HEK293 (cell line): Measurements from ENCODE around the gene CD180.

Experiments used
- CTCF ChIA-PET: fragments of 350-600 bp; formaldehyde crosslinking; extraction: SDS; loops from one replicate; lab custom pipeline; 2021; ENCODE audit warnings: antibody characterized with exemption; lab: Yijun Ruan, JAX
- POLR2A ChIA-PET: fragments of 300-600 bp; formaldehyde crosslinking; extraction: SDS; loops from one replicate; lab custom pipeline; 2020; ENCODE audit warnings: antibody characterized with exemption, inconsistent platforms; lab: Yijun Ruan, JAX
- H3K27ac ChIP-seq: fragments of 200-500 bp; sonication (Bioruptor generic); 2 replicates; pipeline ENCODE4 v1.5.1; 2014; ENCODE audit warnings: low read depth, low read length, control low read depth, inconsistent platforms; ENCODE audit errors: extremely low read depth
- H3K36me3 ChIP-seq, 2 experiments: fragments of 200-500 bp in 1 of 2; sonication (Bioruptor generic) in 1 of 2; 1 replicate in 1 of 2; 2 replicates in 1 of 2; pipeline ENCODE4 v1.5.1; 2014 to 2017; ENCODE audit warnings: inconsistent platforms in 2 of 2, low read length in 2 of 2; ENCODE audit not compliant: control insufficient read depth in 2 of 2, insufficient read depth in 1 of 2
- H3K4me1 ChIP-seq: fragments of 200-500 bp; sonication (Bioruptor generic); 2 replicates; pipeline ENCODE4 v1.5.1; 2014; ENCODE audit warnings: mild to moderate bottlenecking, low read length, inconsistent platforms; ENCODE audit not compliant: control insufficient read depth, insufficient read depth
- H3K4me3 ChIP-seq: 2 replicates; pipeline ENCODE4 v1.5.1; 2011; ENCODE audit warnings: low read depth, mild to moderate bottlenecking, control low read depth, low read length, moderate library complexity
- H3K9me3 ChIP-seq: fragments of 200-500 bp; sonication (Bioruptor generic); 2 replicates; pipeline ENCODE4 v1.5.1; 2014; ENCODE audit warnings: low read depth, low read length, inconsistent platforms; ENCODE audit not compliant: control insufficient read depth, insufficient read depth
- BCL11A ChIP-seq: fragments of 450-650 bp; formaldehyde crosslinking; IDR thresholded peaks from 2 replicates; pipeline ENCODE4 v1.5.1; 2016; ENCODE audit warnings: low read depth, missing biosample characterization, missing genetic modification characterization
- GLI4 ChIP-seq: fragments of 450-650 bp; formaldehyde crosslinking; IDR thresholded peaks from 2 replicates; pipeline ENCODE4 v1.5.1; 2016; ENCODE audit warnings: missing biosample characterization, missing genetic modification characterization
- HOXC10 ChIP-seq: sonication (generic); formaldehyde crosslinking; IDR thresholded peaks from 2 replicates; pipeline ENCODE4 v1.8.1; 2023; ENCODE audit warnings: mild to moderate bottlenecking, missing genetic modification reagents
- KLF16 ChIP-seq: fragments of 450-650 bp; formaldehyde crosslinking; IDR thresholded peaks from 2 replicates; pipeline ENCODE4 v1.5.1; 2017; ENCODE audit warnings: missing biosample characterization, missing genetic modification characterization
- SP7 ChIP-seq: fragments of 450-650 bp; formaldehyde crosslinking; IDR thresholded peaks from 2 replicates; pipeline ENCODE4 v1.5.1; 2016; ENCODE audit warnings: missing biosample characterization, missing genetic modification characterization
- ZNF184 ChIP-seq: fragments of 450-650 bp; IDR thresholded peaks from 2 replicates; pipeline ENCODE4 v1.5.1; 2018; ENCODE audit warnings: missing biosample characterization, mild to moderate bottlenecking, missing genetic modification characterization
- ZNF248 ChIP-seq: fragments of 450-650 bp; formaldehyde crosslinking; IDR thresholded peaks from 2 replicates; pipeline ENCODE4 v1.5.1; 2017; ENCODE audit warnings: missing biosample characterization, missing genetic modification characterization
- ZNF302 ChIP-seq: fragments of 450-650 bp; formaldehyde crosslinking; IDR thresholded peaks from 2 replicates; pipeline ENCODE4 v1.5.1; 2016; ENCODE audit warnings: missing biosample characterization, missing genetic modification characterization, low read depth
- ZNF394 ChIP-seq: fragments of 450-650 bp; formaldehyde crosslinking; IDR thresholded peaks from 2 replicates; pipeline ENCODE4 v1.5.1; 2016; ENCODE audit warnings: missing biosample characterization, missing genetic modification characterization, mild to moderate bottlenecking, moderate library complexity, borderline replicate concordance
- ZNF404 ChIP-seq: fragments of 450-650 bp; formaldehyde crosslinking; IDR thresholded peaks from 2 replicates; pipeline ENCODE4 v1.5.1; 2017; ENCODE audit warnings: missing biosample characterization, missing genetic modification characterization
- ZNF654 ChIP-seq: fragments of 450-650 bp; formaldehyde crosslinking; IDR thresholded peaks from 2 replicates; pipeline ENCODE4 v1.5.1; 2016; ENCODE audit warnings: low read depth, missing biosample characterization, missing genetic modification characterization
- ZNF768 ChIP-seq: fragments of 450-650 bp; formaldehyde crosslinking; IDR thresholded peaks from 2 replicates; pipeline ENCODE4 v1.5.1; 2018; ENCODE audit warnings: missing biosample characterization, mild to moderate bottlenecking, missing genetic modification characterization
- ZNF837 ChIP-seq: fragments of 450-650 bp; formaldehyde crosslinking; IDR thresholded peaks from 2 replicates; pipeline ENCODE4 v1.5.1; 2016; ENCODE audit warnings: missing biosample characterization, missing genetic modification characterization
- TF ChIP-seq, protein P1 (sequence below): fragments of 450-650 bp; formaldehyde crosslinking; IDR thresholded peaks from 2 replicates; pipeline ENCODE4 v1.5.1; 2016; ENCODE audit warnings: missing biosample characterization, missing genetic modification characterization
- TF ChIP-seq, protein P2 (sequence below): fragments of 450-650 bp; formaldehyde crosslinking; IDR thresholded peaks from 2 replicates; pipeline ENCODE4 v1.5.1; 2016; ENCODE audit warnings: missing biosample characterization, missing genetic modification characterization
- TF ChIP-seq, protein P3 (sequence below): fragments of 450-650 bp; formaldehyde crosslinking; IDR thresholded peaks from 2 replicates; pipeline ENCODE4 v1.5.1; 2017; ENCODE audit warnings: missing biosample characterization, missing genetic modification characterization
- TF ChIP-seq, protein P4 (sequence below): fragments of 450-650 bp; formaldehyde crosslinking; IDR thresholded peaks from 2 replicates; pipeline ENCODE4 v1.5.1; 2016; ENCODE audit warnings: missing biosample characterization, missing genetic modification characterization
- TF ChIP-seq, protein P5 (sequence below): fragments of 450-650 bp; formaldehyde crosslinking; IDR thresholded peaks from 2 replicates; pipeline ENCODE4 v1.5.1; 2016; ENCODE audit warnings: missing biosample characterization, missing genetic modification characterization
- TF ChIP-seq, protein P6 (sequence below): fragments of 450-650 bp; formaldehyde crosslinking; conservative IDR thresholded peaks from 2 replicates; pipeline ENCODE4 v1.5.1; 2016; ENCODE audit warnings: low read depth, missing biosample characterization, missing genetic modification characterization

The CD180 gene

DNA sequence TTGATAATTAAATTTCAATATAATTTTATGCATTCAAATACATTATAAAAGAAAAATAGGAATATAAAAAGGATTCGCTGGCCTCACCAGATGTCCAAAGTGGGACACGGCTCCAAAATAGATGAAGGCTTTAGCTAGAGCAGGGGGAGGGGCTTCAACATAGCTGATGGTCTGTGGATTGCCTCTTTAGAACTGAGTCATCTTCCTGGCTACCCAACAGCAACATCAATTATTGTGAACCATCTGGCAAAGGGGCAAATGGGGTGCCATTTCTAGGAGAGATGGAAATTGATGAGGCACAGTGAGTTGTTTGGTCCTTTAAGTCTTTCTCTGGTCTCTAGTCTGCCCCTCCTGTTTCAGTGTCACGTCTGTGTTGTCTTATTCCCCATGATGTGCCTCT, 44.2 kb upstream of the CD180 start (continued):
- TF ChIP-seq ZNF768 (tag by site-specific recombination): no peak
- TF ChIP-seq HOXC10 (CRISPR knock-in tag): no peak
- TF ChIP-seq SP7 (tag by site-specific recombination): no peak
- no peak for TF ChIP-seq GLI4 (tag by site-specific recombination)
- TF ChIP-seq ZNF837 (tag by site-specific recombination): no peak
- TF ChIP-seq ZNF404 (tag by site-specific recombination): no peak
- TF ChIP-seq, protein P1, sequence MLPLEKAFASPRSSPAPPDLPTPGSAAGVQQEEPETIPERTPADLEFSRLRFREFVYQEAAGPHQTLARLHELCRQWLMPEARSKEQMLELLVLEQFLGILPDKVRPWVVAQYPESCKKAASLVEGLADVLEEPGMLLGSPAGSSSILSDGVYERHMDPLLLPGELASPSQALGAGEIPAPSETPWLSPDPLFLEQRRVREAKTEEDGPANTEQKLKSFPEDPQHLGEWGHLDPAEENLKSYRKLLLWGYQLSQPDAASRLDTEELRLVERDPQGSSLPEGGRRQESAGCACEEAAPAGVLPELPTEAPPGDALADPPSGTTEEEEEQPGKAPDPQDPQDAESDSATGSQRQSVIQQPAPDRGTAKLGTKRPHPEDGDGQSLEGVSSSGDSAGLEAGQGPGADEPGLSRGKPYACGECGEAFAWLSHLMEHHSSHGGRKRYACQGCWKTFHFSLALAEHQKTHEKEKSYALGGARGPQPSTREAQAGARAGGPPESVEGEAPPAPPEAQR (tag by site-specific recombination): no peak
- TF ChIP-seq, protein P2, sequence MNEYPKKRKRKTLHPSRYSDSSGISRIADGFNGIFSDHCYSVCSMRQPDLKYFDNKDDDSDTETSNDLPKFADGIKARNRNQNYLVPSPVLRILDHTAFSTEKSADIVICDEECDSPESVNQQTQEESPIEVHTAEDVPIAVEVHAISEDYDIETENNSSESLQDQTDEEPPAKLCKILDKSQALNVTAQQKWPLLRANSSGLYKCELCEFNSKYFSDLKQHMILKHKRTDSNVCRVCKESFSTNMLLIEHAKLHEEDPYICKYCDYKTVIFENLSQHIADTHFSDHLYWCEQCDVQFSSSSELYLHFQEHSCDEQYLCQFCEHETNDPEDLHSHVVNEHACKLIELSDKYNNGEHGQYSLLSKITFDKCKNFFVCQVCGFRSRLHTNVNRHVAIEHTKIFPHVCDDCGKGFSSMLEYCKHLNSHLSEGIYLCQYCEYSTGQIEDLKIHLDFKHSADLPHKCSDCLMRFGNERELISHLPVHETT (tag by site-specific recombination): no peak

DNA sequence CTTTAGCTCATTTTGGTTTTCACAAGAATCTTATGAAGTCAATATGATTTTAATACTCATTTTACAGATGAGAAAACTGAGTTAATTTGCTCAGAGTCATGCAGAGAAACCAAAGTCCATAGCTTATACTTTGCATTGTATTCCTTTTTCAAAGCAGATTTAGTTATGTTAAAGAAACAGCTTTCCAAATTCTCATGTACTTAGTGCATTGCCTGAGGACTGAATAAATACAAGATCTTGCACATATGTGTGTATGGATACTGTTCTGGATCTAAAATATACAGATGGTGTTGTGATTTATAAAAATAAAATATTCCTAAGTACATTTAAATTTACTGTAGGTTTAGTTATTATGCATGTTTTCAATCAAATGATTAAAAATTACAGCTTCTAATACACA, 43.5 kb upstream of the CD180 start:
- ChIA-PET POLR2A (no interaction called here), CTCF (interaction anchor here (0.5 kb wide), 1 partner anchor 54 kb away, joined by 4 read pairs; no protein-coding TSS in a partner anchor)
- Histone ChIP-seq H3K9me3 (no peaks in the 10 kb centered on the region), H3K27ac (no peak overlapping the region)
- TF ChIP-seq, protein P3, sequence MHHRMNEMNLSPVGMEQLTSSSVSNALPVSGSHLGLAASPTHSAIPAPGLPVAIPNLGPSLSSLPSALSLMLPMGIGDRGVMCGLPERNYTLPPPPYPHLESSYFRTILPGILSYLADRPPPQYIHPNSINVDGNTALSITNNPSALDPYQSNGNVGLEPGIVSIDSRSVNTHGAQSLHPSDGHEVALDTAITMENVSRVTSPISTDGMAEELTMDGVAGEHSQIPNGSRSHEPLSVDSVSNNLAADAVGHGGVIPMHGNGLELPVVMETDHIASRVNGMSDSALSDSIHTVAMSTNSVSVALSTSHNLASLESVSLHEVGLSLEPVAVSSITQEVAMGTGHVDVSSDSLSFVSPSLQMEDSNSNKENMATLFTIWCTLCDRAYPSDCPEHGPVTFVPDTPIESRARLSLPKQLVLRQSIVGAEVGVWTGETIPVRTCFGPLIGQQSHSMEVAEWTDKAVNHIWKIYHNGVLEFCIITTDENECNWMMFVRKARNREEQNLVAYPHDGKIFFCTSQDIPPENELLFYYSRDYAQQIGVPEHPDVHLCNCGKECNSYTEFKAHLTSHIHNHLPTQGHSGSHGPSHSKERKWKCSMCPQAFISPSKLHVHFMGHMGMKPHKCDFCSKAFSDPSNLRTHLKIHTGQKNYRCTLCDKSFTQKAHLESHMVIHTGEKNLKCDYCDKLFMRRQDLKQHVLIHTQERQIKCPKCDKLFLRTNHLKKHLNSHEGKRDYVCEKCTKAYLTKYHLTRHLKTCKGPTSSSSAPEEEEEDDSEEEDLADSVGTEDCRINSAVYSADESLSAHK (tag by site-specific recombination): no peak
- TF ChIP-seq, protein P4, sequence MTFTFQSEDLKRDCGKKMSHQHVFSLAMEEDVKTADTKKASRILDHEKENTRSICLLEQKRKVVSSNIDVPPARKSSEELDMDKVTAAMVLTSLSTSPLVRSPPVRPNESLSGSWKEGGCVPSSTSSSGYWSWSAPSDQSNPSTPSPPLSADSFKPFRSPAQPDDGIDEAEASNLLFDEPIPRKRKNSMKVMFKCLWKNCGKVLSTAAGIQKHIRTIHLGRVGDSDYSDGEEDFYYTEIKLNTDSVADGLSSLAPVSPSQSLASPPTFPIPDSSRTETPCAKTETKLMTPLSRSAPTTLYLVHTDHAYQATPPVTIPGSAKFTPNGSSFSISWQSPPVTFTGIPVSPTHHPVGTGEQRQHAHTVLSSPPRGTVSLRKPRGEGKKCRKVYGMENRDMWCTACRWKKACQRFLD (tag by site-specific recombination): no peak
- TF ChIP-seq ZNF394 (tag by site-specific recombination) (no peak), BCL11A (no peak), ZNF654 (tag by site-specific recombination) (no peak), ZNF184 (tag by site-specific recombination) (no peak), ZNF248 (tag by site-specific recombination) (no peak), KLF16 (no peak), ZNF302 (tag by site-specific recombination) (no peak), GLI4 (tag by site-specific recombination) (no peak)
- TF ChIP-seq, protein P5, sequence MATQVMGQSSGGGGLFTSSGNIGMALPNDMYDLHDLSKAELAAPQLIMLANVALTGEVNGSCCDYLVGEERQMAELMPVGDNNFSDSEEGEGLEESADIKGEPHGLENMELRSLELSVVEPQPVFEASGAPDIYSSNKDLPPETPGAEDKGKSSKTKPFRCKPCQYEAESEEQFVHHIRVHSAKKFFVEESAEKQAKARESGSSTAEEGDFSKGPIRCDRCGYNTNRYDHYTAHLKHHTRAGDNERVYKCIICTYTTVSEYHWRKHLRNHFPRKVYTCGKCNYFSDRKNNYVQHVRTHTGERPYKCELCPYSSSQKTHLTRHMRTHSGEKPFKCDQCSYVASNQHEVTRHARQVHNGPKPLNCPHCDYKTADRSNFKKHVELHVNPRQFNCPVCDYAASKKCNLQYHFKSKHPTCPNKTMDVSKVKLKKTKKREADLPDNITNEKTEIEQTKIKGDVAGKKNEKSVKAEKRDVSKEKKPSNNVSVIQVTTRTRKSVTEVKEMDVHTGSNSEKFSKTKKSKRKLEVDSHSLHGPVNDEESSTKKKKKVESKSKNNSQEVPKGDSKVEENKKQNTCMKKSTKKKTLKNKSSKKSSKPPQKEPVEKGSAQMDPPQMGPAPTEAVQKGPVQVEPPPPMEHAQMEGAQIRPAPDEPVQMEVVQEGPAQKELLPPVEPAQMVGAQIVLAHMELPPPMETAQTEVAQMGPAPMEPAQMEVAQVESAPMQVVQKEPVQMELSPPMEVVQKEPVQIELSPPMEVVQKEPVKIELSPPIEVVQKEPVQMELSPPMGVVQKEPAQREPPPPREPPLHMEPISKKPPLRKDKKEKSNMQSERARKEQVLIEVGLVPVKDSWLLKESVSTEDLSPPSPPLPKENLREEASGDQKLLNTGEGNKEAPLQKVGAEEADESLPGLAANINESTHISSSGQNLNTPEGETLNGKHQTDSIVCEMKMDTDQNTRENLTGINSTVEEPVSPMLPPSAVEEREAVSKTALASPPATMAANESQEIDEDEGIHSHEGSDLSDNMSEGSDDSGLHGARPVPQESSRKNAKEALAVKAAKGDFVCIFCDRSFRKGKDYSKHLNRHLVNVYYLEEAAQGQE (tag by site-specific recombination): no peak
- TF ChIP-seq, protein P6, sequence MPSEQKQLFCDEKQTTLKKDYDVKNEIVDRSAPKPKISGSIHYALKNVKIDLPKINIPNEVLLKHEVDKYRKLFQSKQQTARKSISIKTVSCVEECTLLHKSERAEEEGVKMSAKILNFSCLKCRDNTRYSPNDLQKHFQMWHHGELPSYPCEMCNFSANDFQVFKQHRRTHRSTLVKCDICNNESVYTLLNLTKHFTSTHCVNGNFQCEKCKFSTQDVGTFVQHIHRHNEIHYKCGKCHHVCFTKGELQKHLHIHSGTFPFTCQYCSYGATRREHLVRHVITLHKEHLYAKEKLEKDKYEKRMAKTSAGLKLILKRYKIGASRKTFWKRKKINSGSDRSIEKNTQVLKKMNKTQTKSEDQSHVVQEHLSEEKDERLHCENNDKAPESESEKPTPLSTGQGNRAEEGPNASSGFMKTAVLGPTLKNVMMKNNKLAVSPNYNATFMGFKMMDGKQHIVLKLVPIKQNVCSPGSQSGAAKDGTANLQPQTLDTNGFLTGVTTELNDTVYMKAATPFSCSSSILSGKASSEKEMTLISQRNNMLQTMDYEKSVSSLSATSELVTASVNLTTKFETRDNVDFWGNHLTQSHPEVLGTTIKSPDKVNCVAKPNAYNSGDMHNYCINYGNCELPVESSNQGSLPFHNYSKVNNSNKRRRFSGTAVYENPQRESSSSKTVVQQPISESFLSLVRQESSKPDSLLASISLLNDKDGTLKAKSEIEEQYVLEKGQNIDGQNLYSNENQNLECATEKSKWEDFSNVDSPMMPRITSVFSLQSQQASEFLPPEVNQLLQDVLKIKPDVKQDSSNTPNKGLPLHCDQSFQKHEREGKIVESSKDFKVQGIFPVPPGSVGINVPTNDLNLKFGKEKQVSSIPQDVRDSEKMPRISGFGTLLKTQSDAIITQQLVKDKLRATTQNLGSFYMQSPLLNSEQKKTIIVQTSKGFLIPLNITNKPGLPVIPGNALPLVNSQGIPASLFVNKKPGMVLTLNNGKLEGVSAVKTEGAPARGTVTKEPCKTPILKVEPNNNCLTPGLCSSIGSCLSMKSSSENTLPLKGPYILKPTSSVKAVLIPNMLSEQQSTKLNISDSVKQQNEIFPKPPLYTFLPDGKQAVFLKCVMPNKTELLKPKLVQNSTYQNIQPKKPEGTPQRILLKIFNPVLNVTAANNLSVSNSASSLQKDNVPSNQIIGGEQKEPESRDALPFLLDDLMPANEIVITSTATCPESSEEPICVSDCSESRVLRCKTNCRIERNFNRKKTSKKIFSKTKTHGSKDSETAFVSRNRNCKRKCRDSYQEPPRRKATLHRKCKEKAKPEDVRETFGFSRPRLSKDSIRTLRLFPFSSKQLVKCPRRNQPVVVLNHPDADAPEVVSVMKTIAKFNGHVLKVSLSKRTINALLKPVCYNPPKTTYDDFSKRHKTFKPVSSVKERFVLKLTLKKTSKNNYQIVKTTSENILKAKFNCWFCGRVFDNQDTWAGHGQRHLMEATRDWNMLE (tag by site-specific recombination): no peak
- TF ChIP-seq, all 188 proteins: peak for 0
- no peaks in the 10 kb centered on the region for H3K36me3 ChIP-seq
- no peak overlapping the region for H3K4me3 ChIP-seq
- peaks cover 4% of the 10 kb centered on the region; the same call in 1 of the 2 replicates for H3K4me1 ChIP-seq
